H54 (cell line): Measurements from ENCODE around the gene P3R3URF.

Experiments used
- DNase-seq: peaks from one replicate; pipeline ENCODE4 v3.0.0; 2011; ENCODE audit warnings: low spot score, mixed read lengths; ENCODE audit not compliant: insufficient read length
- FAIRE-seq: peaks from 3 replicates; lab custom pipeline; 2011; peaks lifted over from hg19 to GRCh38; lab: Jason Lieb, UNC
- POLR2A ChIP-seq: IDR thresholded peaks from 2 replicates; pipeline ENCODE4 v1.6.1; 2011; ENCODE audit warnings: low read depth, mild to moderate bottlenecking, low read length

The P3R3URF gene

DNA sequence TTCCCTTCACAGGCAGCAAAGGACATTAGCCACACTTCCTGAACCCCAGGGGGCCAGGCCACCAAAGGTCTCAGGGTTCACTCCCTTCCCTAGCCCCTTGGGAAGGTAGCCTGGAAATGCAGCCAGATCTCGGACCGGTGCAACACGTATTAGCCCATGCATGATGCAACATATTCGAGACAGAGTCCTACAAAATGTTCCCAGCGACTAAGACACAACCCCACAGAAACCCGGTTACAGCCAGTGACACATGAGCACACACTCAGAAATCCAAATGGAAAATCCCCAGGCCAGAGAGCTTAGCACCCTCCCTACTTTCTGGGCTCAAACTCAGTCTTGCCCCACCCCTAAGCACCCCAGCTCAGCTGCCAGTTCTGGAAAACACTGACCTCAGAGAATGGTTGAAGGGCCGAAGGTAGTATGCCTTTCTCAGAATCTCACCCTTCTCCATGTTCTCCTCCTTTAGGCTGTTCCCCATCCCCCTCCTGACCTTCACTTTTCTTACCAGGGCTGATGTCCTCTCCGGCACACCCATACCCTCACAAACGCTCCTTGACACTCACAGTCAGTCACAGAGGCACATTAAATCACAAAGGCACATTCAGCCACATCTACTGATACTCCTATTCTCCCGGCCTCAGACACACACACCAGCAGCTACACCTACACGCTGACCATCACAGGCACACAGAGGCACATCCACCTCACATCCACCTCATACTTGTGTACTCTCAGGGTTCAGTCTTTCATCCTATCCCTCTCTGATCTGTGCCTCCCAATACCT lies 1.6 kb downstream of the P3R3URF start, which contains the start of gene TSPAN1:
Gene TSPAN1, plus strand, starts transcription at position 640 of the 784 bp plus-strand sequence. CDS start 6,021 bp downstream, outside the sequence.
- TF ChIP-seq POLR2A = no peak
- FAIRE-seq (no peak), DNase-seq (no peak)

- no peak for TF ChIP-seq POLR2A
- FAIRE-seq (no peak), DNase-seq (no peak)
These were observed 2.9 kb downstream of the P3R3URF start for GRCh38 chr1:46173361-46173856.

DNA sequence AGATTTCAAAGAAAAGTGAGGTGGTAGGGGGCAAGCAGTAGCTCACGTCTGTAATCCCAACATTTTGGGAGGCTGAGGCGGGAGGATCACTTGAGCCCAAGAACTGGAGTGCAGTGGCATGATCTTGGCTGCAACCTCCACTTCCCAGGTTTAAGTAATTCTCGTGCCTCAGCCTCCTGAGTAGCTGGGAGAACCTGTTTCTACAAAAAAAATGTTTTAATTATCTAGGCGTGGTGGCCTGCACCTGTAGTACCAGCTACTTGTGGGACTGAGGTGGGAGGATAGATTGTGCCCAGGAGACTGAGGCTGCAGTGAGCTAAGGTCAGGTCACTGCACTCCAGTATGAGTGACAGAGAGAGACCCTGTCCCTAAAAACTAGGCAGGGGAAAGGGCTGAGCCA lies 4.0 kb downstream of the P3R3URF start:
- FAIRE-seq = no peak
- no peak for TF ChIP-seq POLR2A
- no peak for DNase-seq

DNA sequence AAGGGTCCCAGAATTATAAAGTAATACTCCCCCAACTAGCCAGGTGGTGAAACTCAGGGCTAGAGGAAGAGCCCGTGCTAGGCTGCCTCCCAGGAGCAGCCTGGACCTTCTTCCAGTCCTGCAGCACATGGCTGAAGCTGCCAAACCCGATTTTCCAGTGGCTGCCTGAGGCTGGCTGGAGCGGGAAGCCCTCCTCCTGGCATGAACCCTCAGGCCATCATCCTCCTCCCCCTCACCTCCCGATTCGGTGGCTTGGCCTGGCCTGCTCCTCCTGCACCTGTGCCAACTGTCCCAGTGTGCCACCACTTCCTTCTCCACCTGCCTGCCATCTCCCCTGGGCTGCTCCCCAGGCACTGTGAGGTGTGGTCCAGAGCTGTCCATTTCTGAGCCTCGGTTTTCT lies 4.4 kb downstream of the P3R3URF start:
- DNase-seq = no peak
- no peak for TF ChIP-seq POLR2A
- FAIRE-seq = no peak

GRCh38 chr1:46171351-46171750 lies 4.9 kb downstream of the P3R3URF start:
- FAIRE-seq = no peak
- no peak for DNase-seq
- TF ChIP-seq POLR2A = no peak

DNA sequence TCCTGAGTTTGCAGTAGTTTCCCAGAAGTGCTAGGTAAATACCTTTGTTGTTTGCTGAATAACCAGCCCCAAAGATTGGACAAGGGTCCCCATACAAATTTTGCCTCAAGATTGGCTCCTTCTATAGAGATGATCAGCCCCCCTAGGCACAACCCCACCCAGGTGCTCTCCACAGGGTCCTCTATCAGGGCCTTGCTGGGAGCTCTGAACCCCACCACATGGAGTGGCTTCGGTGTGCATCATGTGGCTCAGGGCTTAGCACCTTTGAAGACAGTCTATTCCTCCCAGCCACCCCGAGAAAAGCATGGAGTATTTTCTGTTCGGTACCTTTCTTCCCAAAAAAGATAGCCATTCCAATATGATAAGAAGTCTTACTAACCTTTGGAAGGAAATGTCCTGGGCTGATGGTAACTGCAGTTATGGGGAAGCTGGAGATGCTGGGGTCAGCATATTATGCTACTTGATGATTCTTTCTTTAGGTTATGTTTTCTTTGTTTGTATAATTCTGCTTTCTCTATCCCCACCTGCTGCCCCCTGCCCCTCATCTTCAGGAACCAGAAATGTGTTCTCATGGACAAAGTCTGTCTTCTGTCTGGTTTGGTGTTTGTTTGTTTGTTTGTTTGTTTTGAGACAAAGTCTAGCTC lies 6.4 kb downstream of the P3R3URF start:
- no peak for FAIRE-seq
- DNase-seq = no peak
- TF ChIP-seq POLR2A = no peak

DNA sequence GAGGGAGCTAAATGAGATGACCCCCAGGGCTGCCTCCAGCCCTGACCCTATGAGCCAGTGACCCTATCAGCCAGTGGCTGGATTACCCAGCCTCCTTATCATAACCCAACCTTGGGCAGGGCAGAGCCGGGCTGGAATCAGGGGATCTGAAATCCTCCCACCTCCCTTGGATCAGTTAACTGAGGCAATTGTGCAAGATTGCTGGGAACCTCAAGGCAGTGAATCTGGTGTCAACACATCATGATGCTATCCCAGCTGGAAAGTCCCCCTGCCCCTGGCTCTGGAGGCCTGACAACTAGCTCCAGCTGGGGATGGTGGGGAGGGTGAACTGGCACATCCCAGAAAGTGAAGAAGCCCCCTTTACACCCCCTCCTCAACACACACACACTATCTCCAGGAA lies 7.8 kb downstream of the P3R3URF start:
- no peak for DNase-seq
- TF ChIP-seq POLR2A = no peak
- no peak for FAIRE-seq

DNA sequence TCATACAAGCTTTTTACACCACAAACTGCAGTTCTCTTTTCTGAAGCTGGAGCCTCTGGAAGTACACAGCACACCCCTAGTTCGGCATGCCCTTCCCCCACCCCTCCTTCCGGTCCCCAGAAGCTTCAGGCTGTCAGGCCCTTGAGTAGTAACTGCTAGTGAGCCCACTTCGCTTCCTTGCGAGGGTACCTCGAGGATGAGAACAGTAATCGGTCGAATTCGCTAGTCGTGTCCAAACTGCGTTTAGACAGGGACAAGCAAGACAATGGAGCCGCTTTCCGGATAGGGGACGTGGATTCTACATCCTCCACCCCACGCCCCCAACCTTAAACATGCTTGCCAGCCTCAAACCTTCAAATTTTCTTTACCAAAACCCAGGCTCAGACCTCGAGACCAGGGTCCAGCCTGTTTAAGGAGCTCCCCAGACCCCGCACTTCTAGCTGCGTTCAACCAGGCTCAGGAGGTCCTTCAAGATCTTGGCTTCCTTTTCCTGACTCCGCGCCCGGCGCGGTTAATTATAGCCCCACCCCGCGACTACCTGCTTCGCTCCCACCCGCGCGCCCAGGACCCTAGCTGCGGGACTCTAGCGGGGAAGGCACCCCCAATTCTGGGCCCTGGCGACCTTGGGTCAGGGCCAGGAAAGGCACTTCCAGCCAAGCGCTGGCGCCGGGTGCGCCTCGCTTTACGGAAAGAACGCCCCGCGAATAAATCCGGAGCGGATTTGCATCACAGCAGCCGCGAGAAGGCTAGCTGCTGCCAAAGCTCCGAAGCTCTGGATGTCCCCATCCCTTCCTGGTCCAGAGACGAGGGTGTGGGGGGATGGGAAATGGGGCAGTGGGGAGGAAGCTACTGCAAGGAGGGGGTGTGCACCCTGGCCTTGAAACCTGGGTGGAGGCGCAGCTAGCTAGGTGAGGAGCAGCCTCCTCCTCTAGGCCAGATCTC lies 9.5 kb downstream of the P3R3URF start:
- no peak for FAIRE-seq
- no peak for DNase-seq
- no peak for TF ChIP-seq POLR2A

- DNase-seq = no peak
- FAIRE-seq = no peak
- no peak for TF ChIP-seq POLR2A
These were observed 16.1 kb downstream of the P3R3URF start for GRCh38 chr1:46160212-46160611.

DNA sequence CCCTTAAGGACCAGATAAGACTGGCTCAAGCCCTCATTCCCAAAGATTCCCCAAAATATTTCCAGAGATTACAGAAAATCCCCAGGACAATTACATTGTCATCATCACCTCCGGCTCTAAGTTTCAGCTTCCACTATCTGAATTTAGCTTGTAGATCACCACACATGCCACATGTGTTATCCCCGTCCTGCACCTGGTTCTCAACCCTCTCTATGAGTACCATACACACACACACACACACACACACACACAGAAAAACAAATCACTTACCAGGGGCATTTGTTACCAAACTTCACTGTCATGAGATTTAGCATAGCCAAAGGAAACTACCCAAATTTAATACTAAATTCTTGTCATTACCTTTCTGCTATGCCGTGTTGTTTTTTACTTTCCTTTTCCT lies 16.8 kb downstream of the P3R3URF start:
- no peak for TF ChIP-seq POLR2A
- FAIRE-seq = no peak
- DNase-seq = no peak

- TF ChIP-seq POLR2A = no peak
- FAIRE-seq (no peak), DNase-seq (no peak)
These were observed 17.7 kb downstream of the P3R3URF start for GRCh38 chr1:46158312-46159281.

DNA sequence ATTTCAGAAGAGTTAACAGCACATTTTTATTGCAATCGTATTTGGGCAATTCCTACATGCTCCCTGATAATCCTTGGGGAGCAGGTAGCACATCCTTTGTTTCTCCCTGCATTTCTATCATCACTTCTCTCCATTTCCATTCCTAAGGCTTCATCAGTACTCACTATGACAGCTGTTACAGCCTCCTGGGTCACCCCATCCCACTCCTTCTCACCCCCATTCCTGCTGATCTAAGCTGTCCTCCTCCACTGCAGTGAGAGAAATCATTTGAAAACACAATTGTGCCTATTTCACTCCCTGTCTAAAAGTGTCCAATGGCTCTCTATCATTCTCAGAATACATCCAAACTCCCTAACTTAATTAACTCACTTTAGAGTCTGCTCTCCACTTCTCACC lies 18.4 kb downstream of the P3R3URF start:
- TF ChIP-seq POLR2A = no peak
- DNase-seq (no peak), FAIRE-seq (no peak)
